Measurements from ENCODE around the gene LDHAL6B.

Gene LDHAL6B

GRCh38 chr15:59237119-59237855 lies 30.6 kb downstream of the LDHAL6B start:
- TF ChIP-seq POLR2AphosphoS5 (IDR thresholded peaks at IDR 0.05; ENCODE audit: low read depth, low read length) (no peak), FOXP2 (optimal IDR thresholded peaks at IDR 0.05; ENCODE audit: borderline replicate concordance, extremely low read depth, extremely low read length, insufficient read depth) (no peak), SIN3A (IDR thresholded peaks at IDR 0.05; ENCODE audit: borderline replicate concordance, insufficient read depth, low read length) (no peak), TAF1 (IDR thresholded peaks at IDR 0.05; ENCODE audit: borderline replicate concordance, insufficient read depth, low read length) (no peak), REST (IDR thresholded peaks at IDR 0.05; ENCODE audit: insufficient read depth in 1 of 2, low read depth in 2 of 2, low read length in 2 of 2) (no peak)

- TF ChIP-seq SIN3A (IDR thresholded peaks at IDR 0.05; ENCODE audit: borderline replicate concordance, insufficient read depth, low read length), result no peak
- no peak for TF ChIP-seq REST (IDR thresholded peaks at IDR 0.05; ENCODE audit: insufficient read depth in 1 of 2, low read depth in 2 of 2, low read length in 2 of 2)
- TF ChIP-seq TAF1 (IDR thresholded peaks at IDR 0.05; ENCODE audit: borderline replicate concordance, insufficient read depth, low read length), result no peak
- no peak for TF ChIP-seq POLR2AphosphoS5 (IDR thresholded peaks at IDR 0.05; ENCODE audit: low read depth, low read length)
- TF ChIP-seq FOXP2 (optimal IDR thresholded peaks at IDR 0.05; ENCODE audit: borderline replicate concordance, extremely low read depth, extremely low read length, insufficient read depth), result no peak
These were observed 31.3 kb downstream of the LDHAL6B start for GRCh38 chr15:59237924-59238331.

GRCh38 chr15:59240036-59240435 lies 33.4 kb downstream of the LDHAL6B start:
- no peak for TF ChIP-seq FOXP2 (optimal IDR thresholded peaks at IDR 0.05; ENCODE audit: borderline replicate concordance, extremely low read depth, extremely low read length, insufficient read depth)
- TF ChIP-seq SIN3A (IDR thresholded peaks at IDR 0.05; ENCODE audit: borderline replicate concordance, insufficient read depth, low read length), result no peak
- no peak for TF ChIP-seq TAF1 (IDR thresholded peaks at IDR 0.05; ENCODE audit: borderline replicate concordance, insufficient read depth, low read length)
- TF ChIP-seq REST (IDR thresholded peaks at IDR 0.05; ENCODE audit: insufficient read depth in 1 of 2, low read depth in 2 of 2, low read length in 2 of 2), result no peak
- TF ChIP-seq POLR2AphosphoS5 (IDR thresholded peaks at IDR 0.05; ENCODE audit: low read depth, low read length), result no peak

- TF ChIP-seq FOXP2 (optimal IDR thresholded peaks at IDR 0.05; ENCODE audit: borderline replicate concordance, extremely low read depth, extremely low read length, insufficient read depth) (no peak), POLR2AphosphoS5 (IDR thresholded peaks at IDR 0.05; ENCODE audit: low read depth, low read length) (no peak), SIN3A (IDR thresholded peaks at IDR 0.05; ENCODE audit: borderline replicate concordance, insufficient read depth, low read length) (no peak), REST (IDR thresholded peaks at IDR 0.05; ENCODE audit: insufficient read depth in 1 of 2, low read depth in 2 of 2, low read length in 2 of 2) (no peak), TAF1 (IDR thresholded peaks at IDR 0.05; ENCODE audit: borderline replicate concordance, insufficient read depth, low read length) (no peak)
These were observed 36.0 kb downstream of the LDHAL6B start for GRCh38 chr15:59242649-59243048.

Data from PFSK-1 (cell line).